GM23338 (cell line): ENCODE data around the gene CDH23. TPM values are rescaled to one million over a fixed set of nuclear protein-coding genes. Genes with fewer than 3 reads are reported as not detected.

Source experiments
- ATAC-seq: fragments of 200-7000 bp; cut with Tn5 transposase; 3 replicates; pipeline ENCODE4 v1.9.1; 2020
- DNase-seq: peaks from one replicate; pipeline ENCODE4 v3.0.0-alpha.2; 2015; ENCODE audit warnings: low spot score
- H2AFZ ChIP-seq: fragments of 200-600 bp; sonication (generic); 2 replicates; pipeline ENCODE4 v1.8.0; 2016; ENCODE audit warnings: antibody characterized with exemption, mild to moderate bottlenecking, moderate library complexity
- H3F3A ChIP-seq: fragments of 200-600 bp; sonication (generic); replicated peaks from 2 replicates; pipeline ENCODE4 v1.8.0; 2017; ENCODE audit warnings: antibody characterized with exemption, mixed run types, low read depth
- H3K27ac ChIP-seq: fragments of 200-600 bp; sonication (generic); 2 replicates; pipeline ENCODE4 v1.6.1; 2016; ENCODE audit warnings: low read depth
- H3K27me3 ChIP-seq: fragments of 200-600 bp; sonication (generic); 2 replicates; pipeline ENCODE4 v1.8.0; 2016; ENCODE audit warnings: mild to moderate bottlenecking, mixed run types, moderate library complexity; ENCODE audit not compliant: insufficient read depth
- H3K36me3 ChIP-seq: fragments of 200-600 bp; sonication (generic); 2 replicates; pipeline ENCODE4 v1.8.0; 2016; ENCODE audit warnings: mild to moderate bottlenecking; ENCODE audit not compliant: insufficient read depth
- H3K4me1 ChIP-seq: fragments of 200-600 bp; sonication (generic); 2 replicates; pipeline ENCODE4 v1.8.0; 2016; ENCODE audit warnings: mild to moderate bottlenecking, moderate library complexity; ENCODE audit not compliant: insufficient read depth
- H3K4me2 ChIP-seq: fragments of 200-600 bp; sonication (generic); 2 replicates; pipeline ENCODE4 v1.7.1; 2017; ENCODE audit warnings: mixed run types
- H3K4me3 ChIP-seq: fragments of 200-600 bp; sonication (generic); 2 replicates; pipeline ENCODE4 v1.6.1; 2016; ENCODE audit warnings: mixed run types
- H3K79me2 ChIP-seq: fragments of 200-600 bp; sonication (generic); replicated peaks from 2 replicates; pipeline ENCODE4 v1.8.0; 2017; ENCODE audit warnings: mild to moderate bottlenecking; ENCODE audit not compliant: insufficient read depth
- H3K9me2 ChIP-seq: fragments of 200-600 bp; sonication (generic); 2 replicates; pipeline ENCODE4 v1.8.0; 2017; ENCODE audit not compliant: insufficient read depth
- H4K20me1 ChIP-seq: fragments of 200-600 bp; sonication (generic); replicated peaks from 2 replicates; pipeline ENCODE4 v1.8.0; 2017; ENCODE audit warnings: mild to moderate bottlenecking; ENCODE audit not compliant: insufficient read depth
- H3K27ac Mint-ChIP-seq: 2 replicates; pipeline ENCODE4 v1.8.0; 2020; ENCODE audit warnings: inconsistent platforms, mild to moderate bottlenecking, moderate library complexity, mixed read lengths
- H3K27me3 Mint-ChIP-seq: 3 replicates; pipeline ENCODE4 v1.8.0; 2022; ENCODE audit warnings: low read depth, mild to moderate bottlenecking, moderate library complexity, mixed read lengths, inconsistent platforms; ENCODE audit not compliant: insufficient read depth, poor library complexity
- H3K36me3 Mint-ChIP-seq: 3 replicates; pipeline ENCODE4 v1.8.0; 2021; ENCODE audit warnings: low read depth, mild to moderate bottlenecking, inconsistent platforms, moderate library complexity, mixed read lengths
- H3K4me1 Mint-ChIP-seq: 3 replicates; pipeline ENCODE4 v1.8.0; 2020; ENCODE audit warnings: mild to moderate bottlenecking, inconsistent platforms, mixed read lengths
- H3K4me3 Mint-ChIP-seq: 3 replicates; pipeline ENCODE4 v1.8.0; 2021; ENCODE audit warnings: moderate library complexity, mild to moderate bottlenecking, inconsistent platforms, mixed read lengths
- H3K9me3 Mint-ChIP-seq: 3 replicates; pipeline ENCODE4 v1.8.0; 2020; ENCODE audit warnings: moderate library complexity, mild to moderate bottlenecking, inconsistent platforms, mixed read lengths
- EZH2 ChIP-seq: fragments of 200-600 bp; sonication (generic); IDR thresholded peaks from one replicate; pipeline ENCODE4 v1.8.0; 2017; ENCODE audit warnings: antibody characterized with exemption, mild to moderate bottlenecking, low read depth; ENCODE audit not compliant: unreplicated experiment
- NANOG ChIP-seq: IDR thresholded peaks from 2 replicates; pipeline ENCODE4 v1.6.1; 2016; ENCODE audit warnings: antibody characterized with exemption, borderline replicate concordance
- ZNF114 ChIP-seq: fragments of 250-450 bp; sonication (Bioruptor Pico); IDR thresholded peaks from 2 replicates; pipeline ENCODE4 v1.5.0; 2020; ENCODE audit warnings: mild to moderate bottlenecking, moderate library complexity
- polyA plus RNA-seq: library from polyadenylated mRNA; unstranded; fragments of >200 nt; fragmentation: Nextera tagmentation; extraction: Ambion mirVana; gene quantifications from 2 replicates; pipeline ENCODE4 v1.2.1, GENCODE V29; 2016
- total RNA-seq: library from RNA; depleted of rRNA; stranded (reverse); fragments of >200 nt; shearing (Covaris generic); gene quantifications from 2 replicates; pipeline ENCODE4 v1.2.3, GENCODE V29; 2014
- TF ChIP-seq, protein P1 (sequence below): fragments of 250-450 bp; sonication (Bioruptor Pico); IDR thresholded peaks from 2 replicates; pipeline ENCODE4 v1.5.0; 2020; ENCODE audit warnings: mild to moderate bottlenecking, moderate library complexity
- TF ChIP-seq, protein P2 (sequence below): IDR thresholded peaks from one replicate; pipeline ENCODE4 v1.6.1; 2018; ENCODE audit warnings: antibody characterized with exemption; ENCODE audit not compliant: unreplicated experiment

The CDH23 gene
- total and polyA plus RNA-seq, 2 experiments from 2014 or later, result 0.95 to 4.3 TPM

GRCh38 chr10:71406878-71407277, 10.2 kb downstream of the CDH23 start:
- no peaks in the 10 kb centered on the region for H3K4me1 ChIP-seq
- H3K79me2 ChIP-seq, result no peaks in the 10 kb centered on the region
- H3K4me3 ChIP-seq, result no peak overlapping the region
- H3K27ac Mint-ChIP-seq, result no peak overlapping the region
- peaks cover 6% of the 10 kb centered on the region for H3K4me1 Mint-ChIP-seq
- ATAC-seq, result no peak
- H4K20me1 ChIP-seq, result no peaks in the 10 kb centered on the region; the same call in 1 of the 2 replicates
- H3F3A ChIP-seq, result no peaks in the 10 kb centered on the region
- no peak for DNase-seq
- TF ChIP-seq NANOG, result no peak
- no peak for TF ChIP-seq ZNF114 (CRISPR knock-in tag)
- TF ChIP-seq, protein P1, sequence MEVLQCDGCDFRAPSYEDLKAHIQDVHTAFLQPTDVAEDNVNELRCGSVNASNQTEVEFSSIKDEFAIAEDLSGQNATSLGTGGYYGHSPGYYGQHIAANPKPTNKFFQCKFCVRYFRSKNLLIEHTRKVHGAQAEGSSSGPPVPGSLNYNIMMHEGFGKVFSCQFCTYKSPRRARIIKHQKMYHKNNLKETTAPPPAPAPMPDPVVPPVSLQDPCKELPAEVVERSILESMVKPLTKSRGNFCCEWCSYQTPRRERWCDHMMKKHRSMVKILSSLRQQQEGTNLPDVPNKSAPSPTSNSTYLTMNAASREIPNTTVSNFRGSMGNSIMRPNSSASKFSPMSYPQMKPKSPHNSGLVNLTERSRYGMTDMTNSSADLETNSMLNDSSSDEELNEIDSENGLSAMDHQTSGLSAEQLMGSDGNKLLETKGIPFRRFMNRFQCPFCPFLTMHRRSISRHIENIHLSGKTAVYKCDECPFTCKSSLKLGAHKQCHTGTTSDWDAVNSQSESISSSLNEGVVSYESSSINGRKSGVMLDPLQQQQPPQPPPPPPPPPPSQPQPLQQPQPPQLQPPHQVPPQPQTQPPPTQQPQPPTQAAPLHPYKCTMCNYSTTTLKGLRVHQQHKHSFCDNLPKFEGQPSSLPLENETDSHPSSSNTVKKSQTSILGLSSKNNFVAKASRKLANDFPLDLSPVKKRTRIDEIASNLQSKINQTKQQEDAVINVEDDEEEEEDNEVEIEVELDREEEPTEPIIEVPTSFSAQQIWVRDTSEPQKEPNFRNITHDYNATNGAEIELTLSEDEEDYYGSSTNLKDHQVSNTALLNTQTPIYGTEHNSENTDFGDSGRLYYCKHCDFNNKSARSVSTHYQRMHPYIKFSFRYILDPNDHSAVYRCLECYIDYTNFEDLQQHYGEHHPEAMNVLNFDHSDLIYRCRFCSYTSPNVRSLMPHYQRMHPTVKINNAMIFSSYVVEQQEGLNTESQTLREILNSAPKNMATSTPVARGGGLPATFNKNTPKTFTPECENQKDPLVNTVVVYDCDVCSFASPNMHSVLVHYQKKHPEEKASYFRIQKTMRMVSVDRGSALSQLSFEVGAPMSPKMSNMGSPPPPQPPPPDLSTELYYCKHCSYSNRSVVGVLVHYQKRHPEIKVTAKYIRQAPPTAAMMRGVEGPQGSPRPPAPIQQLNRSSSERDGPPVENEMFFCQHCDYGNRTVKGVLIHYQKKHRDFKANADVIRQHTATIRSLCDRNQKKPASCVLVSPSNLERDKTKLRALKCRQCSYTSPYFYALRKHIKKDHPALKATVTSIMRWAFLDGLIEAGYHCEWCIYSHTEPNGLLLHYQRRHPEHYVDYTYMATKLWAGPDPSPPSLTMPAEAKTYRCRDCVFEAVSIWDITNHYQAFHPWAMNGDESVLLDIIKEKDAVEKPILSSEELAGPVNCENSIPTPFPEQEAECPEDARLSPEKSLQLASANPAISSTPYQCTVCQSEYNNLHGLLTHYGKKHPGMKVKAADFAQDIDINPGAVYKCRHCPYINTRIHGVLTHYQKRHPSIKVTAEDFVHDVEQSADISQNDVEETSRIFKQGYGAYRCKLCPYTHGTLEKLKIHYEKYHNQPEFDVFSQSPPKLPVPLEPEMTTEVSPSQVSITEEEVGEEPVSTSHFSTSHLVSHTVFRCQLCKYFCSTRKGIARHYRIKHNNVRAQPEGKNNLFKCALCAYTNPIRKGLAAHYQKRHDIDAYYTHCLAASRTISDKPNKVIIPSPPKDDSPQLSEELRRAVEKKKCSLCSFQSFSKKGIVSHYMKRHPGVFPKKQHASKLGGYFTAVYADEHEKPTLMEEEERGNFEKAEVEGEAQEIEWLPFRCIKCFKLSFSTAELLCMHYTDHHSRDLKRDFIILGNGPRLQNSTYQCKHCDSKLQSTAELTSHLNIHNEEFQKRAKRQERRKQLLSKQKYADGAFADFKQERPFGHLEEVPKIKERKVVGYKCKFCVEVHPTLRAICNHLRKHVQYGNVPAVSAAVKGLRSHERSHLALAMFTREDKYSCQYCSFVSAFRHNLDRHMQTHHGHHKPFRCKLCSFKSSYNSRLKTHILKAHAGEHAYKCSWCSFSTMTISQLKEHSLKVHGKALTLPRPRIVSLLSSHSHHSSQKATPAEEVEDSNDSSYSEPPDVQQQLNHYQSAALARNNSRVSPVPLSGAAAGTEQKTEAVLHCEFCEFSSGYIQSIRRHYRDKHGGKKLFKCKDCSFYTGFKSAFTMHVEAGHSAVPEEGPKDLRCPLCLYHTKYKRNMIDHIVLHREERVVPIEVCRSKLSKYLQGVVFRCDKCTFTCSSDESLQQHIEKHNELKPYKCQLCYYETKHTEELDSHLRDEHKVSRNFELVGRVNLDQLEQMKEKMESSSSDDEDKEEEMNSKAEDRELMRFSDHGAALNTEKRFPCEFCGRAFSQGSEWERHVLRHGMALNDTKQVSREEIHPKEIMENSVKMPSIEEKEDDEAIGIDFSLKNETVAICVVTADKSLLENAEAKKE, result no peak
- no peak for TF ChIP-seq EZH2
- TF ChIP-seq, protein P2, sequence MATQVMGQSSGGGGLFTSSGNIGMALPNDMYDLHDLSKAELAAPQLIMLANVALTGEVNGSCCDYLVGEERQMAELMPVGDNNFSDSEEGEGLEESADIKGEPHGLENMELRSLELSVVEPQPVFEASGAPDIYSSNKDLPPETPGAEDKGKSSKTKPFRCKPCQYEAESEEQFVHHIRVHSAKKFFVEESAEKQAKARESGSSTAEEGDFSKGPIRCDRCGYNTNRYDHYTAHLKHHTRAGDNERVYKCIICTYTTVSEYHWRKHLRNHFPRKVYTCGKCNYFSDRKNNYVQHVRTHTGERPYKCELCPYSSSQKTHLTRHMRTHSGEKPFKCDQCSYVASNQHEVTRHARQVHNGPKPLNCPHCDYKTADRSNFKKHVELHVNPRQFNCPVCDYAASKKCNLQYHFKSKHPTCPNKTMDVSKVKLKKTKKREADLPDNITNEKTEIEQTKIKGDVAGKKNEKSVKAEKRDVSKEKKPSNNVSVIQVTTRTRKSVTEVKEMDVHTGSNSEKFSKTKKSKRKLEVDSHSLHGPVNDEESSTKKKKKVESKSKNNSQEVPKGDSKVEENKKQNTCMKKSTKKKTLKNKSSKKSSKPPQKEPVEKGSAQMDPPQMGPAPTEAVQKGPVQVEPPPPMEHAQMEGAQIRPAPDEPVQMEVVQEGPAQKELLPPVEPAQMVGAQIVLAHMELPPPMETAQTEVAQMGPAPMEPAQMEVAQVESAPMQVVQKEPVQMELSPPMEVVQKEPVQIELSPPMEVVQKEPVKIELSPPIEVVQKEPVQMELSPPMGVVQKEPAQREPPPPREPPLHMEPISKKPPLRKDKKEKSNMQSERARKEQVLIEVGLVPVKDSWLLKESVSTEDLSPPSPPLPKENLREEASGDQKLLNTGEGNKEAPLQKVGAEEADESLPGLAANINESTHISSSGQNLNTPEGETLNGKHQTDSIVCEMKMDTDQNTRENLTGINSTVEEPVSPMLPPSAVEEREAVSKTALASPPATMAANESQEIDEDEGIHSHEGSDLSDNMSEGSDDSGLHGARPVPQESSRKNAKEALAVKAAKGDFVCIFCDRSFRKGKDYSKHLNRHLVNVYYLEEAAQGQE, result no peak
- no peaks in the 10 kb centered on the region for H3K9me2 ChIP-seq
- no peaks in the 10 kb centered on the region for H3K27me3 ChIP-seq
- H3K27me3 Mint-ChIP-seq, result peaks cover 4% of the 10 kb centered on the region
- no peak overlapping the region for H3K4me3 Mint-ChIP-seq
- no peak overlapping the region for H2AFZ ChIP-seq
- no peak overlapping the region for H3K4me2 ChIP-seq
- no peaks in the 10 kb centered on the region for H3K36me3 ChIP-seq
- no peak overlapping the region for H3K27ac ChIP-seq
- H3K36me3 Mint-ChIP-seq, result peaks cover 6% of the 10 kb centered on the region; the same call in 1 of the 3 replicates
- H3K9me3 Mint-ChIP-seq, result peaks cover 8% of the 10 kb centered on the region; the same call in 2 of the 3 replicates
